Measurements from ENCODE around the gene PLCL2. TPM values are rescaled to one million over a fixed set of nuclear protein-coding genes. Genes with fewer than 3 reads are reported as not detected.

The PLCL2 gene
- total and polyA plus RNA-seq, 4 donors, result 1.0 to 16.7 (median 7.1) TPM

- H3K4me1 ChIP-seq (ENCODE audit: control insufficient read depth in 5 of 5, insufficient read depth in 5 of 5, low read length in 5 of 5), result peaks cover 0 to 6% (median 0%) of the 10 kb centered on the region in 5 donors
- H3K9ac ChIP-seq (ENCODE audit: insufficient read depth in 1 of 2, low read length in 2 of 2), result no peak overlapping the region
- WGBS, 2 donors, result 14 to 27% methylated on average over 8 of the region's 8 CpGs
- TF ChIP-seq, protein P1, sequence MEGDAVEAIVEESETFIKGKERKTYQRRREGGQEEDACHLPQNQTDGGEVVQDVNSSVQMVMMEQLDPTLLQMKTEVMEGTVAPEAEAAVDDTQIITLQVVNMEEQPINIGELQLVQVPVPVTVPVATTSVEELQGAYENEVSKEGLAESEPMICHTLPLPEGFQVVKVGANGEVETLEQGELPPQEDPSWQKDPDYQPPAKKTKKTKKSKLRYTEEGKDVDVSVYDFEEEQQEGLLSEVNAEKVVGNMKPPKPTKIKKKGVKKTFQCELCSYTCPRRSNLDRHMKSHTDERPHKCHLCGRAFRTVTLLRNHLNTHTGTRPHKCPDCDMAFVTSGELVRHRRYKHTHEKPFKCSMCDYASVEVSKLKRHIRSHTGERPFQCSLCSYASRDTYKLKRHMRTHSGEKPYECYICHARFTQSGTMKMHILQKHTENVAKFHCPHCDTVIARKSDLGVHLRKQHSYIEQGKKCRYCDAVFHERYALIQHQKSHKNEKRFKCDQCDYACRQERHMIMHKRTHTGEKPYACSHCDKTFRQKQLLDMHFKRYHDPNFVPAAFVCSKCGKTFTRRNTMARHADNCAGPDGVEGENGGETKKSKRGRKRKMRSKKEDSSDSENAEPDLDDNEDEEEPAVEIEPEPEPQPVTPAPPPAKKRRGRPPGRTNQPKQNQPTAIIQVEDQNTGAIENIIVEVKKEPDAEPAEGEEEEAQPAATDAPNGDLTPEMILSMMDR (IDR thresholded peaks at IDR 0.05; ENCODE audit: control extremely low read depth, extremely low read depth), result no peak
- DNase-seq (peak; percentile 47 to 69 (median 63)), ATAC-seq (ENCODE audit: insufficient read depth, low FRiP score) (peak; percentile 55)
- H3K27ac ChIP-seq (ENCODE audit: low read depth in 1 of 2, low read length in 1 of 2), result no peak overlapping the region
- no peaks in the 10 kb centered on the region for H3K36me3 ChIP-seq (ENCODE audit: control insufficient read depth in 4 of 4, insufficient read depth in 4 of 4, low read length in 4 of 4)
- no peaks in the 10 kb centered on the region for H3K9me3 ChIP-seq (ENCODE audit: control insufficient read depth in 4 of 4, insufficient read depth in 3 of 4, low read length in 3 of 4)
- H3K27me3 ChIP-seq (ENCODE audit: control insufficient read depth in 3 of 3, insufficient read depth in 3 of 3, low read length in 2 of 3), result no peaks in the 10 kb centered on the region
- H3K4me3 ChIP-seq, result no peak overlapping the region
Observed at GRCh38 chr3:16849229-16849628, 35.5 kb upstream of the PLCL2 start.

DNA sequence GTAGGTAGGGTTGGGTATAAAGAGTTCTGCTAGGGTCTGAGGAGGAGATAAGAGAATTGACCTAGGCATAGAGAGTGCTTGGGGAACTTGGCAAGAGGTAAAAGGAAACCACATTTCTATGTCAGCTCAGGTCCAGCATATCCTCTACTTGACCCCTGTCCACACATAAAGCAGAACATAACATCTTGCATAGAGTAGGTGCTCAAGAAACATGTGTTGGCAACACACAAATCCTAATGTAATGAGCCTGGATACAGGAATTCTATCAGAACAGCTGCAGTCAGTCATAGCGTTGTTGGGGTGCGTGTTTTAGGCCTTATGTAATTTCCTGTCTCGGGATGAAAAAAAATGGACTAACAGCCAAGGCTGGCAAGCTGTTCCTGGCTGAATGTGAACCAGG lies 35.0 kb upstream of the PLCL2 start:
- Histone ChIP-seq H3K9ac (ENCODE audit: insufficient read depth in 1 of 2, low read length in 2 of 2) (no peak overlapping the region), H3K9me3 (ENCODE audit: control insufficient read depth in 4 of 4, insufficient read depth in 3 of 4, low read length in 3 of 4) (no peaks in the 10 kb centered on the region), H3K27ac (ENCODE audit: low read depth in 1 of 2, low read length in 1 of 2) (no peak overlapping the region), H3K36me3 (ENCODE audit: control insufficient read depth in 4 of 4, insufficient read depth in 4 of 4, low read length in 4 of 4) (no peaks in the 10 kb centered on the region), H3K4me1 (ENCODE audit: control insufficient read depth in 5 of 5, insufficient read depth in 5 of 5, low read length in 5 of 5) (peaks cover 0 to 6% (median 0%) of the 10 kb centered on the region in 5 donors), H3K27me3 (ENCODE audit: control insufficient read depth in 3 of 3, insufficient read depth in 3 of 3, low read length in 2 of 3) (no peaks in the 10 kb centered on the region), H3K4me3 (no peak overlapping the region)
- 7 to 39% methylated on average over 3 of the region's 3 CpGs for WGBS, 2 donors
- ATAC-seq (ENCODE audit: insufficient read depth, low FRiP score) (peak; percentile 35), DNase-seq (peak; percentile 18 to 74 (median 70))
- TF ChIP-seq, protein P1 (IDR thresholded peaks at IDR 0.05; ENCODE audit: control extremely low read depth, extremely low read depth), result no peak

GRCh38 chr3:16855497-16855896 lies 29.3 kb upstream of the PLCL2 start:
- WGBS, 2 donors, result 68 to 94% methylated on average over 1 of the region's 1 CpG
- DNase-seq, result no peak
- ATAC-seq (ENCODE audit: insufficient read depth, low FRiP score), result no peak
- no peaks in the 10 kb centered on the region for H3K27me3 ChIP-seq (ENCODE audit: control insufficient read depth in 3 of 3, insufficient read depth in 3 of 3, low read length in 2 of 3)
- no peak overlapping the region for H3K9ac ChIP-seq (ENCODE audit: insufficient read depth in 1 of 2, low read length in 2 of 2)
- no peaks in the 10 kb centered on the region for H3K36me3 ChIP-seq (ENCODE audit: control insufficient read depth in 4 of 4, insufficient read depth in 4 of 4, low read length in 4 of 4)
- H3K4me1 ChIP-seq (ENCODE audit: control insufficient read depth in 5 of 5, insufficient read depth in 5 of 5, low read length in 5 of 5), result no peaks in the 10 kb centered on the region
- H3K27ac ChIP-seq (ENCODE audit: low read depth in 1 of 2, low read length in 1 of 2), result no peak overlapping the region
- no peaks in the 10 kb centered on the region for H3K9me3 ChIP-seq (ENCODE audit: control insufficient read depth in 4 of 4, insufficient read depth in 3 of 4, low read length in 3 of 4)
- TF ChIP-seq, protein P1 (IDR thresholded peaks at IDR 0.05; ENCODE audit: control extremely low read depth, extremely low read depth), result no peak
- H3K4me3 ChIP-seq, result no peak overlapping the region

DNA sequence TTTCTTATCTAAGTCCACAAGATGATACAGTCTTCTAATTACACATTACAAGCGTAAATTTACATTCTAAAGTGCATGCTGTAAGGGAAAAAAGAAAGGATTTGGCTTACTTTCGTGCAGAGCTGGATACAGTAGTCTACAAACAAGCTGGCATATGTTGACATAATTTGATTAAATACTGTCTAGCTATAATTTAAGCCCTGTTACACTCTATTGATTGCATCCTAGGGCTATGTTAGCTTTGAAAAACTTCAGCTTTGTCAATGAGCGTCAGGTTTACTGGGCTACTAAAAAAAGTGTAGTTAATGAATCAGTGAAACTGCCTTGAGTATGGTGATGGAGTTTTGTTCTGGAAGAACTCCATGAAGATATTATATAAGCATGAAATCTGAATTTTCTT lies 24.5 kb upstream of the PLCL2 start:
- H3K4me3 ChIP-seq, result no peak overlapping the region
- no peaks in the 10 kb centered on the region for H3K4me1 ChIP-seq (ENCODE audit: control insufficient read depth in 5 of 5, insufficient read depth in 5 of 5, low read length in 5 of 5)
- no peaks in the 10 kb centered on the region for H3K27me3 ChIP-seq (ENCODE audit: control insufficient read depth in 3 of 3, insufficient read depth in 3 of 3, low read length in 2 of 3)
- H3K9me3 ChIP-seq (ENCODE audit: control insufficient read depth in 4 of 4, insufficient read depth in 3 of 4, low read length in 3 of 4), result no peaks in the 10 kb centered on the region
- H3K9ac ChIP-seq (ENCODE audit: insufficient read depth in 1 of 2, low read length in 2 of 2), result no peak overlapping the region
- TF ChIP-seq, protein P1 (IDR thresholded peaks at IDR 0.05; ENCODE audit: control extremely low read depth, extremely low read depth), result no peak
- whole genome bisulfite sequencing, 2 donors, result 87 to 95% methylated on average over 3 of the region's 3 CpGs
- DNase-seq, result no peak
- no peaks in the 10 kb centered on the region for H3K36me3 ChIP-seq (ENCODE audit: control insufficient read depth in 4 of 4, insufficient read depth in 4 of 4, low read length in 4 of 4)
- no peak for ATAC-seq (ENCODE audit: insufficient read depth, low FRiP score)
- H3K27ac ChIP-seq (ENCODE audit: low read depth in 1 of 2, low read length in 1 of 2), result no peak overlapping the region
